Osteoblast (primary cell): Measurements from ENCODE around the gene TMEM259. TPM values are rescaled to one million over a fixed set of nuclear protein-coding genes. Genes with fewer than 3 reads are reported as not detected.
A peak's percentile ranks its signal among the peaks of the same experiment; 100 is the strongest.

Source experiments
- DNase-seq: peaks from one replicate; pipeline ENCODE4 v3.0.0; 2011; ENCODE audit warnings: low spot score, mixed read lengths; ENCODE audit not compliant: insufficient read length; ENCODE audit errors: missing footprints
- H2AFZ ChIP-seq: 2 replicates; pipeline ENCODE4 v1.6.0; 2011; ENCODE audit warnings: mild to moderate bottlenecking, low read length
- H3K27ac ChIP-seq: 2 replicates; pipeline ENCODE4 v1.5.1; 2011; ENCODE audit warnings: mild to moderate bottlenecking, low read depth, low read length, moderate library complexity
- H3K27me3 ChIP-seq: 2 replicates; pipeline ENCODE4 v1.6.0; 2012; ENCODE audit warnings: mild to moderate bottlenecking, control low read depth, inconsistent platforms, low read length, moderate library complexity; ENCODE audit not compliant: insufficient read depth
- H3K36me3 ChIP-seq: 2 replicates; pipeline ENCODE4 v1.5.1; 2011; ENCODE audit warnings: mild to moderate bottlenecking, low read length, control low read depth, moderate library complexity; ENCODE audit not compliant: insufficient read depth
- H3K4me1 ChIP-seq: 2 replicates; pipeline ENCODE4 v1.5.1; 2011; ENCODE audit warnings: mild to moderate bottlenecking, low read length, control low read depth, moderate library complexity; ENCODE audit not compliant: insufficient read depth
- H3K4me2 ChIP-seq: 2 replicates; pipeline ENCODE4 v1.6.0; 2011; ENCODE audit warnings: mild to moderate bottlenecking, low read length; ENCODE audit not compliant: insufficient read depth
- H3K4me3 ChIP-seq: fragments of 200-600 bp; sonication (generic); 3 replicates; pipeline ENCODE4 v1.5.1; 2012; ENCODE audit warnings: mild to moderate bottlenecking, low read length, inconsistent platforms; ENCODE audit not compliant: insufficient read depth
- H3K79me2 ChIP-seq: 2 replicates; pipeline ENCODE4 v1.6.0; 2012; ENCODE audit warnings: mild to moderate bottlenecking, low read length, control low read depth, inconsistent platforms; ENCODE audit not compliant: insufficient read depth
- H3K9me3 ChIP-seq: 2 replicates; pipeline ENCODE4 v1.5.1; 2011; ENCODE audit warnings: low read depth, low read length, control low read depth
- H4K20me1 ChIP-seq: 2 replicates; pipeline ENCODE4 v1.6.0; 2012; ENCODE audit warnings: mild to moderate bottlenecking, low read length, control low read depth; ENCODE audit not compliant: insufficient read depth
- total RNA-seq: library from RNA; depleted of rRNA; stranded (reverse); fragments of >200 nt; gene quantifications from 2 replicates; pipeline ENCODE4 v1.2.3, GENCODE V29; 2012
- TF ChIP-seq, protein P1 (sequence below): IDR thresholded peaks from 2 replicates; pipeline ENCODE4 v1.5.1; 2011; ENCODE audit warnings: mild to moderate bottlenecking, low read depth, low read length, moderate library complexity; ENCODE audit errors: extremely low read depth

TMEM259 gene
- total RNA-seq, 1 donor, result 84.0 TPM

GRCh38 chr19:1047696-1048147, 26.8 kb upstream of the TMEM259 start:
- H3K4me3 ChIP-seq, result no peak overlapping the region
- no peak overlapping the region for H3K27ac ChIP-seq
- H2AFZ ChIP-seq, result no peak overlapping the region
- no peaks in the 10 kb centered on the region for H3K27me3 ChIP-seq
- H3K79me2 ChIP-seq, result no peaks in the 10 kb centered on the region
- no peaks in the 10 kb centered on the region for H3K9me3 ChIP-seq
- no peaks in the 10 kb centered on the region for H4K20me1 ChIP-seq
- H3K36me3 ChIP-seq, result no peaks in the 10 kb centered on the region
- TF ChIP-seq, protein P1, sequence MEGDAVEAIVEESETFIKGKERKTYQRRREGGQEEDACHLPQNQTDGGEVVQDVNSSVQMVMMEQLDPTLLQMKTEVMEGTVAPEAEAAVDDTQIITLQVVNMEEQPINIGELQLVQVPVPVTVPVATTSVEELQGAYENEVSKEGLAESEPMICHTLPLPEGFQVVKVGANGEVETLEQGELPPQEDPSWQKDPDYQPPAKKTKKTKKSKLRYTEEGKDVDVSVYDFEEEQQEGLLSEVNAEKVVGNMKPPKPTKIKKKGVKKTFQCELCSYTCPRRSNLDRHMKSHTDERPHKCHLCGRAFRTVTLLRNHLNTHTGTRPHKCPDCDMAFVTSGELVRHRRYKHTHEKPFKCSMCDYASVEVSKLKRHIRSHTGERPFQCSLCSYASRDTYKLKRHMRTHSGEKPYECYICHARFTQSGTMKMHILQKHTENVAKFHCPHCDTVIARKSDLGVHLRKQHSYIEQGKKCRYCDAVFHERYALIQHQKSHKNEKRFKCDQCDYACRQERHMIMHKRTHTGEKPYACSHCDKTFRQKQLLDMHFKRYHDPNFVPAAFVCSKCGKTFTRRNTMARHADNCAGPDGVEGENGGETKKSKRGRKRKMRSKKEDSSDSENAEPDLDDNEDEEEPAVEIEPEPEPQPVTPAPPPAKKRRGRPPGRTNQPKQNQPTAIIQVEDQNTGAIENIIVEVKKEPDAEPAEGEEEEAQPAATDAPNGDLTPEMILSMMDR, result no peak
- H3K4me1 ChIP-seq, result peaks cover 3% of the 10 kb centered on the region
- no peak for DNase-seq
- no peak overlapping the region for H3K4me2 ChIP-seq

- TF ChIP-seq, protein P1, result no peak
- Histone ChIP-seq H3K27me3 (no peaks in the 10 kb centered on the region), H3K4me2 (no peak overlapping the region), H3K79me2 (no peaks in the 10 kb centered on the region), H3K4me3 (no peak overlapping the region), H3K27ac (no peak overlapping the region), H2AFZ (no peak overlapping the region), H3K9me3 (no peaks in the 10 kb centered on the region), H3K36me3 (no peaks in the 10 kb centered on the region), H4K20me1 (no peaks in the 10 kb centered on the region), H3K4me1 (peaks cover 10% of the 10 kb centered on the region)
- no peak for DNase-seq
These were observed 26.1 kb upstream of the TMEM259 start for GRCh38 chr19:1046836-1047695.

DNA sequence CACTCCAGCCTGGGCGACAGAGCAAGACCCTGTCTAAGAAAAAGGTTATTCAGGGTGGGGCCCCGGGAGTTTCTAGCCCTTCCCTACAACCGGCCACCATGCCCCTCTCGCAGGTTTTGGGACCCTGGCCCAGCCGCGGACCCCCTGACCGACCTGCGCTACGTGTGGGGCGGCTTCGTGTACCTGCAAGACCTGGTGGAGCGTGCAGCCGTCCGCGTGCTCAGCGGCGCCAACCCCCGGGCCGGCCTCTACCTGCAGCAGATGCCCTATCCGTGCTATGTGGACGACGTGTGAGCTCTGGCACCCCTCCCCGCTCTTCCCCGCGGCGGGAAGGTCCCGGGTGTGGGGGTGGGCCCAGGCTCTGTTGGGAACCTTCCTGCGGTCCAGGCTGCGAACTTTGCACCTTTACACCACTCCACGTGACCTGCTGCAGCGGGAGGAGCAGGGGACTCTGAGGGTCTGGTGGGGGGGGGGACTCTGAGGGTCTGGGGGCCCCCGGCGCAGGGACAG, 25.2 kb upstream of the TMEM259 start:
- H3K79me2 ChIP-seq, result no peaks in the 10 kb centered on the region
- H3K36me3 ChIP-seq, result no peaks in the 10 kb centered on the region
- H3K4me2 ChIP-seq, result no peak overlapping the region
- H3K27me3 ChIP-seq, result no peaks in the 10 kb centered on the region
- H3K4me1 ChIP-seq, result peaks cover 17% of the 10 kb centered on the region
- no peak overlapping the region for H3K27ac ChIP-seq
- H3K4me3 ChIP-seq, result no peak overlapping the region
- DNase-seq, result no peak
- H2AFZ ChIP-seq, result no peak overlapping the region
- TF ChIP-seq, protein P1, result no peak
- H4K20me1 ChIP-seq, result no peaks in the 10 kb centered on the region
- H3K9me3 ChIP-seq, result no peaks in the 10 kb centered on the region

GRCh38 chr19:1045247-1045603, 24.3 kb upstream of the TMEM259 start:
- H3K27ac ChIP-seq, result no peak overlapping the region
- TF ChIP-seq, protein P1, result no peak
- no peaks in the 10 kb centered on the region for H3K9me3 ChIP-seq
- no peaks in the 10 kb centered on the region for H3K79me2 ChIP-seq
- H3K4me3 ChIP-seq, result no peak overlapping the region
- no peak overlapping the region for H2AFZ ChIP-seq
- H3K4me2 ChIP-seq, result no peak overlapping the region
- no peaks in the 10 kb centered on the region for H3K36me3 ChIP-seq
- no peaks in the 10 kb centered on the region for H3K27me3 ChIP-seq
- DNase-seq, result peak; percentile 94
- H3K4me1 ChIP-seq, result peaks cover 24% of the 10 kb centered on the region
- no peaks in the 10 kb centered on the region for H4K20me1 ChIP-seq
